Fibroblast of lung (primary cell): ENCODE data around the gene TEX19. TPM values are rescaled to one million over a fixed set of nuclear protein-coding genes. Genes with fewer than 3 reads are reported as not detected.
A peak's percentile ranks its signal among the peaks of the same experiment; 100 is the strongest.
"Not testable (repeated sequence)": the region's sequence is repeated elsewhere in the genome, so short reads cannot be mapped to it uniquely, and the experiment has no call there.

ENCODE experiments used
- DNase-seq, 2 donors: peaks; one replicate each; pipeline versions ENCODE4 v3.0.0 to v3.0.0-alpha.2; 2010; ENCODE audit warnings: low read depth in 2 of 2
- H2AFZ ChIP-seq: 2 replicates; pipeline ENCODE4 v1.5.1; 2012; ENCODE audit warnings: low read length, control low read depth, inconsistent platforms
- H3K27ac ChIP-seq: 2 replicates; pipeline ENCODE4 v1.5.1; 2011; ENCODE audit warnings: low read length, control low read depth; ENCODE audit not compliant: insufficient read depth
- H3K27me3 ChIP-seq: 2 replicates; pipeline ENCODE4 v1.5.1; 2011; ENCODE audit warnings: mild to moderate bottlenecking, low read length; ENCODE audit not compliant: control insufficient read depth, insufficient read depth
- H3K36me3 ChIP-seq: 2 replicates; pipeline ENCODE4 v1.5.1; 2011; ENCODE audit warnings: low read length; ENCODE audit not compliant: control insufficient read depth, insufficient read depth
- H3K4me1 ChIP-seq: 2 replicates; pipeline ENCODE4 v1.5.1; 2011; ENCODE audit warnings: low read length; ENCODE audit not compliant: control insufficient read depth, insufficient read depth; ENCODE audit errors: extremely low read depth
- H3K4me2 ChIP-seq: 2 replicates; pipeline ENCODE4 v1.5.1; 2011; ENCODE audit warnings: low read length, control low read depth; ENCODE audit not compliant: insufficient read depth; ENCODE audit errors: extremely low read depth
- H3K4me3 ChIP-seq, 4 experiments: fragments of 200-600 bp in 1 of 4; sonication (generic) in 1 of 4; replicated peaks in 1 of 4; 2 replicates each; pipeline ENCODE4 v1.5.1; 2011 to 2016; ENCODE audit warnings: low read length in 4 of 4, low read depth in 3 of 4, mild to moderate bottlenecking in 3 of 4, control low read depth in 2 of 4, inconsistent platforms in 1 of 4, mixed read lengths in 1 of 4; ENCODE audit not compliant: insufficient read depth in 1 of 4; ENCODE audit errors: control extremely low read depth in 1 of 4
- H3K79me2 ChIP-seq: 2 replicates; pipeline ENCODE4 v1.5.1; 2012; ENCODE audit warnings: mild to moderate bottlenecking, low read length, inconsistent platforms; ENCODE audit not compliant: control insufficient read depth, insufficient read depth
- H3K9ac ChIP-seq: 2 replicates; pipeline ENCODE4 v1.5.1; 2011; ENCODE audit warnings: mild to moderate bottlenecking, low read length, control low read depth; ENCODE audit not compliant: insufficient read depth
- H3K9me3 ChIP-seq: 2 replicates; pipeline ENCODE4 v1.5.1; 2012; ENCODE audit warnings: low read depth, low read length; ENCODE audit not compliant: control insufficient read depth, insufficient read depth
- H4K20me1 ChIP-seq: 2 replicates; pipeline ENCODE4 v1.5.1; 2011; ENCODE audit warnings: low read length; ENCODE audit not compliant: control insufficient read depth, insufficient read depth; ENCODE audit errors: extremely low read depth
- EZH2 ChIP-seq: IDR thresholded peaks from 2 replicates; pipeline ENCODE4 v1.5.1; 2012; ENCODE audit warnings: low read length, control low read depth, mild to moderate bottlenecking; ENCODE audit errors: missing control alignments
- polyA plus RNA-seq, 2 donors: library from polyadenylated mRNA; depleted of rRNA in 1 of 2; stranded (reverse) in 1 of 2; unstranded in 1 of 2; fragments of >200 nt; gene quantifications; 2 replicates each; pipeline ENCODE4 v1.2.1, GENCODE V29; 2011 to 2012; ENCODE audit warnings: missing spikeins in 1 of 2
- total RNA-seq: library from RNA; depleted of rRNA; stranded (reverse); fragments of >200 nt; gene quantifications from 2 replicates; pipeline ENCODE4 v1.2.1, GENCODE V29; 2014
- TF ChIP-seq, protein P1 (sequence below), 2 donors: IDR thresholded peaks in 1 of 2; conservative IDR thresholded peaks in 1 of 2; 1 replicate in 1 of 2; 2 replicates in 1 of 2; pipeline ENCODE4 v1.5.1; 2011 to 2012; ENCODE audit warnings: low read length in 2 of 2, control low read depth in 1 of 2, inconsistent platforms in 1 of 2, low read depth in 1 of 2, mild to moderate bottlenecking in 1 of 2

The TEX19 gene
- total and polyA plus RNA-seq, 2 donors (not counting 1 experiment from before 2014, with no cell fraction given) = 0.05 to 0.17 TPM

- Histone ChIP-seq H4K20me1 (no peaks in the 10 kb centered on the region), H3K4me1 (no peaks in the 10 kb centered on the region), H3K36me3 (no peaks in the 10 kb centered on the region), H3K9me3 (no peaks in the 10 kb centered on the region), H3K27me3 (peaks cover 42% of the 10 kb centered on the region), H3K4me2 (no peak overlapping the region), H3K9ac (no peak overlapping the region), H3K4me3 (no peak overlapping the region), H2AFZ (no peak overlapping the region), H3K79me2 (no peaks in the 10 kb centered on the region), H3K27ac (no peak overlapping the region)
- DNase-seq = no peak
- TF ChIP-seq, protein P1, sequence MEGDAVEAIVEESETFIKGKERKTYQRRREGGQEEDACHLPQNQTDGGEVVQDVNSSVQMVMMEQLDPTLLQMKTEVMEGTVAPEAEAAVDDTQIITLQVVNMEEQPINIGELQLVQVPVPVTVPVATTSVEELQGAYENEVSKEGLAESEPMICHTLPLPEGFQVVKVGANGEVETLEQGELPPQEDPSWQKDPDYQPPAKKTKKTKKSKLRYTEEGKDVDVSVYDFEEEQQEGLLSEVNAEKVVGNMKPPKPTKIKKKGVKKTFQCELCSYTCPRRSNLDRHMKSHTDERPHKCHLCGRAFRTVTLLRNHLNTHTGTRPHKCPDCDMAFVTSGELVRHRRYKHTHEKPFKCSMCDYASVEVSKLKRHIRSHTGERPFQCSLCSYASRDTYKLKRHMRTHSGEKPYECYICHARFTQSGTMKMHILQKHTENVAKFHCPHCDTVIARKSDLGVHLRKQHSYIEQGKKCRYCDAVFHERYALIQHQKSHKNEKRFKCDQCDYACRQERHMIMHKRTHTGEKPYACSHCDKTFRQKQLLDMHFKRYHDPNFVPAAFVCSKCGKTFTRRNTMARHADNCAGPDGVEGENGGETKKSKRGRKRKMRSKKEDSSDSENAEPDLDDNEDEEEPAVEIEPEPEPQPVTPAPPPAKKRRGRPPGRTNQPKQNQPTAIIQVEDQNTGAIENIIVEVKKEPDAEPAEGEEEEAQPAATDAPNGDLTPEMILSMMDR (conservative IDR thresholded peaks at IDR 0.05 in 1 of 2, IDR thresholded peaks at IDR 0.05 in 1 of 2; ENCODE audit: low read depth in 1 of 2, low read length in 2 of 2) = no peak
- TF ChIP-seq EZH2 = peak; percentile 46
These were observed 13.4 kb downstream of the TEX19 start for GRCh38 chr17:82372249-82373071.

DNA sequence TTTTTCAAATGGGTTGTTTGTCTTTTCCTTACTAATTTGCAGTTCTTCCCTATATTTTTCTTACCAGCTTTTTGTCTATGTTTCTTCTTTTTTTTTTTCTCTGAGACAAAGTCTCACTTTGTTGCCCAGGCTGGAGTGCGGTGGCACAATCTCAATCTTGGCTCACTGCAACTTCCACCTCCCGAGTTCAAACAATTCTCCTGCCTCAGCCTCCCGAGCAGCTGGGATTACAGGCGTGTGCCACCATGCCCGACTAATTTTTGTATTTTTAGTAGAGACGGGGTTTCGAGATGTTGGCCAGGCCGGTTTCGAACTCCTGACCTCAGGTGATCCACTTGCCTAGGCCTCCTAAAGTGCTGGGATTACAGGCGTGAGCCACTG lies 14.0 kb downstream of the TEX19 start:
- H2AFZ ChIP-seq, H3K27ac ChIP-seq, H3K79me2 ChIP-seq, H3K36me3 ChIP-seq, H3K4me3 ChIP-seq, H4K20me1 ChIP-seq, H3K4me2 ChIP-seq, H3K4me1 ChIP-seq, H3K9ac ChIP-seq, DNase-seq, H3K9me3 ChIP-seq: not testable (repeated sequence)
- peaks cover 42% of the 10 kb centered on the region for H3K27me3 ChIP-seq

- Histone ChIP-seq H4K20me1 (no peaks in the 10 kb centered on the region), H3K27me3 (peaks cover 46% of the 10 kb centered on the region), H3K4me2 (no peak overlapping the region), H3K9me3 (no peaks in the 10 kb centered on the region), H3K4me1 (no peaks in the 10 kb centered on the region), H3K36me3 (no peaks in the 10 kb centered on the region), H3K27ac (no peak overlapping the region), H3K9ac (no peak overlapping the region), H2AFZ (no peak overlapping the region), H3K79me2 (no peaks in the 10 kb centered on the region), H3K4me3 (no peak overlapping the region)
- TF ChIP-seq, protein P1 (conservative IDR thresholded peaks at IDR 0.05 in 1 of 2, IDR thresholded peaks at IDR 0.05 in 1 of 2; ENCODE audit: low read depth in 1 of 2, low read length in 2 of 2) = no peak
- DNase-seq = no peak
These were observed 14.9 kb downstream of the TEX19 start for GRCh38 chr17:82373731-82374625.
